ENCODE results near the gene MAP3K20.
"Not testable (repeated sequence)": the region's sequence is repeated elsewhere in the genome, so short reads cannot be mapped to it uniquely, and the experiment has no call there.

Gene MAP3K20

DNA sequence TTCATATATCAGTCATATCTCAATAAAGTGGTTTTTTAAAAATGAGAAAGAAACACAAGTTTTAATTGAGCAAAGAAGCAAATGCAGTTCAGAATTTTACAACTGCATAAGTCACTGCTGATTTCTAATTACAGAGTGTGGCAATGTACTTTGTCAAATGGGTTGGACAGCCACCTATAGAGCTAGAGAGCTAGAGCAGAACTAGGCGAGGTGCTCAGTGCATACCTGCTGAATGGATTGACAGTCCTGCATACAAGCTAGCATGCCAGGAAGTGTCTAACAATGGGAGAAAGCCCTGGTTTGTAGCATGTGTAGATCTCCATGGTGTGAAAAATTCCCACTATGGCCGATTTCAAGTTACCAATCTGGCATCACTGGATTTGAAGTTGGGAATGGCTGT lies 172.7 kb downstream of the MAP3K20 start:
- Histone ChIP-seq H3K27ac (ENCODE audit: low read depth, low read length) (no peak overlapping the region), H3K4me3 (ENCODE audit: low read length) (no peak overlapping the region), H3K9ac (ENCODE audit: low read length) (no peak overlapping the region), H3K4me1 (ENCODE audit: control insufficient read depth, insufficient read depth, low read length) (no peaks in the 10 kb centered on the region), H3K27me3 (ENCODE audit: control insufficient read depth, insufficient read depth, low read length) (no peaks in the 10 kb centered on the region), H3K36me3 (ENCODE audit: control insufficient read depth, insufficient read depth, low read length) (no peaks in the 10 kb centered on the region)

DNA sequence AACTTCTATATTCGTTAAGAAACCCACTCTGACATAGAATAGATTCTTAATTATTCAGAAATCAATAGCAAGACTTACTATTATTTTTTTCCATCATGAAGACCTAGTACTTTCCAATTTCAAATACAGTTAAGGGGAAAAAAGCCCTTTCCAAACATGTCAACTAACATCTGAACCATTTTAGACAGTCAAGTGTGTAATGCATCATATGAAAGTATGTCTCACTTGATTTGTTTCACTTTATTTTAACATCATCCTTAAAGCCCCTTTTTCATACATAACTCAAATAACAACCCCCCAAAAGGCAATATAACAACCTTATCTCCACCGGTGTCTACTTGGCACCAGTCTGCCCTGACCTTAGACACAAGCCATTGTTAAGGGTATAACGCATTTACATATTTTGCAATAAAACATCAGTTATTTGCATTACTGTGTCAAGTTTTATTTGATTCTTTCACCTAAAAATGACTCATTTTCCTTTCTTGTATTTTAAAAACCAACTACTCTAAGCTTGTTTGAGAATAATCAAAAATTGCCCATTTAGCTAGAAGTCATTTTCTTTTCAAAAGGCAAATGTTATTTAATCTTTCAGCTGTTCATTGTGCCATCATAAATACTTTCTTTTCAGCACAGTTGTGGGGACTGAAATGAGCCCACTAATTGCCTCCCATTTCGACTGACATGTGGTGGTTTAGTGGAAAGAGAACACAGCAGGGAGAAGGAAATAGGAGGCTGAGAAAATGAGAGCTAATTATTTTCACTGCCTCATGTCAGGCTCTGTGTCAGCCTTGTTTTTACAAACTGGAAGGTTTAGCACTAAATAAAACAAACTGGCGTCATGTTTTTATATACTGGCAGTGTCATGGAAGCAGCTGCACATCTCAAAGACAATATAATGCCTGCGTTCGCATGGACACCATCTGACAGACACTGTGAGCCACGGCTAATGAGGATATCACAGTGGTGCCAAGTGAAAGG lies 174.3 kb downstream of the MAP3K20 start:
- H3K4me3 ChIP-seq (ENCODE audit: low read length), result no peak overlapping the region
- H3K9ac ChIP-seq (ENCODE audit: low read length), result no peak overlapping the region
- no peaks in the 10 kb centered on the region for H3K4me1 ChIP-seq (ENCODE audit: control insufficient read depth, insufficient read depth, low read length)
- no peak overlapping the region for H3K27ac ChIP-seq (ENCODE audit: low read depth, low read length)
- no peaks in the 10 kb centered on the region for H3K36me3 ChIP-seq (ENCODE audit: control insufficient read depth, insufficient read depth, low read length)
- no peaks in the 10 kb centered on the region for H3K27me3 ChIP-seq (ENCODE audit: control insufficient read depth, insufficient read depth, low read length)

DNA sequence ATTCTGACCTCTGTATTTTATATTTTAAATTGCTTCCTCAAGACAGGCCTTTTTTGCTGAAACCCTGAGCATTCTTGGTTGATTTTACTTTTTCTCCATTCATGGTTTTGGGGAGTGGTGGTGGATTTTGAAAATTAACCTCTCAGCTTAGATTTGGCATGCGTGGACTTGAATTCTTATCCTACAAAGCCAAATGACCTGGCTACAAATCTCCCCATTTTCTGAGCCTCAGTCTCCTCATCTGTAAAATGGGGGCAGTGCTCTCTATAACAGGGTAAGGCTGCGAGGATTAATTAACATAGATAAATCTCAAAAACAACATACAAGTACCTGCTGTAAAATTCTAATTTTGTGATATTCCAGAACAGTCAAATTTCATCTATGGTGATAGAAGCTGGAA lies 175.6 kb downstream of the MAP3K20 start:
- Histone ChIP-seq H3K36me3 (ENCODE audit: control insufficient read depth, insufficient read depth, low read length) (no peaks in the 10 kb centered on the region), H3K9ac (ENCODE audit: low read length) (no peak overlapping the region), H3K4me1 (ENCODE audit: control insufficient read depth, insufficient read depth, low read length) (no peaks in the 10 kb centered on the region), H3K27ac (ENCODE audit: low read depth, low read length) (no peak overlapping the region), H3K4me3 (ENCODE audit: low read length) (no peak overlapping the region), H3K27me3 (ENCODE audit: control insufficient read depth, insufficient read depth, low read length) (no peaks in the 10 kb centered on the region)

DNA sequence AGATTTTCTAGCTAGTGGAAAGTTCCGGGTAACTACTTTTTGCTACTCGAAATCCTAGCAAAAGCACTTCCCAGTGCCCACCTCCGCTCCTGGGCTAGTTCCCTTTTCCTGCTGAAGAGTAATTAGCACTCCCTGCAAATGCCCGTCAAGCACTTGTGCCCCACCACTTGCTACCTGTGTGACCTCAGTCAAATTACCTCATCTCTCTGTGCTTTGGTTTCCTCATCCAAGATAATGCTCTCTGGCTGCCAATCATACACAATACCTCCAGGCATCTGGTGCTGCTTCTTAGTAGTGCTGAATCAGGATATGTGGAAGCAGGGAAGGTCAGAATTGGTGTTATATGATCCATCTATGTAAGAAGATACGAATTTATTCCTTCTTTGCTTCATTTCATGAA lies 176.9 kb downstream of the MAP3K20 start:
- Histone ChIP-seq H3K27ac (ENCODE audit: low read depth, low read length) (no peak overlapping the region), H3K4me3 (ENCODE audit: low read length) (no peak overlapping the region), H3K9ac (ENCODE audit: low read length) (no peak overlapping the region), H3K4me1 (ENCODE audit: control insufficient read depth, insufficient read depth, low read length) (no peaks in the 10 kb centered on the region), H3K36me3 (ENCODE audit: control insufficient read depth, insufficient read depth, low read length) (no peaks in the 10 kb centered on the region), H3K27me3 (ENCODE audit: control insufficient read depth, insufficient read depth, low read length) (no peaks in the 10 kb centered on the region)

DNA sequence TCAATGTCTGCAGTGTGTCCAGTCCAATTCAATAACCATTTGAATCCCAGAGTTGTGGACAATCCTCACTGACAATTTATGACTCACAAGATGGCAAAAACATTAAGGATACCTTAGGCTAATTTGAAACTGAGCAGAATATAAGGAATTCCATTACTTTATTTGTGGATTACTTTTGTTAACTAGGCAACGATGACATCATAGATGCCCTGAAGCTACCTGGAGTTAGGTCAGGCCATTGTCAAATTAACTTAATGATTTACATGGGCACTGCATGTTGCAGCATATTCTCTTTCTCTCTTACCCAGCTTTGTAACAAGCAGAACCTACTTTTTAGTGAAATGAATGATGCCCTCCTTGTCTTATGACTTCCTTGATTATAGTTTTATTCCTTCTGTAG lies 179.0 kb downstream of the MAP3K20 start:
- H3K27me3 ChIP-seq (ENCODE audit: control insufficient read depth, insufficient read depth, low read length), result no peaks in the 10 kb centered on the region
- H3K4me1 ChIP-seq (ENCODE audit: control insufficient read depth, insufficient read depth, low read length), result no peaks in the 10 kb centered on the region
- no peak overlapping the region for H3K9ac ChIP-seq (ENCODE audit: low read length)
- H3K36me3 ChIP-seq (ENCODE audit: control insufficient read depth, insufficient read depth, low read length), result no peaks in the 10 kb centered on the region
- no peak overlapping the region for H3K4me3 ChIP-seq (ENCODE audit: low read length)
- no peak overlapping the region for H3K27ac ChIP-seq (ENCODE audit: low read depth, low read length)

DNA sequence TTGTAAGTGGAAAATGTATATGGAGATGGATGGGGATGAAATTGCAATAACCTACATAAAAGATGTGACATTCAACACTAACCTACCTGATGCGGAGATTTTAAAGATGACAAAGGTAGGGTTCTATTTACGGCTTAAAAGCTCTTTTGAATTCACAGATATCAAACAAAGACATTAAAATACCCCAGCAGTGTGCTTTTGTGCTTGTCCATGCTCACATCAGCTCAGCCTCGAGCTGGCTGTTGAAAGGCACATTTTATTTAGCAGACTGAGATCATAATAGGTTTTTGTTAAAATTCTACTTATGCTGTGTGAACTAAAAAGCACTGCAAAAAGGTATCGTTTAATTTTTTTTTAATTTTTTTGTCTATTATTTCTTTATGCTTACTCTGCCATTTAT lies 183.1 kb downstream of the MAP3K20 start:
- H3K27me3 ChIP-seq (ENCODE audit: control insufficient read depth, insufficient read depth, low read length), result no peaks in the 10 kb centered on the region
- no peak overlapping the region for H3K9ac ChIP-seq (ENCODE audit: low read length)
- H3K4me3 ChIP-seq (ENCODE audit: low read length), result no peak overlapping the region
- no peak overlapping the region for H3K27ac ChIP-seq (ENCODE audit: low read depth, low read length)
- H3K36me3 ChIP-seq (ENCODE audit: control insufficient read depth, insufficient read depth, low read length), result no peaks in the 10 kb centered on the region
- H3K4me1 ChIP-seq (ENCODE audit: control insufficient read depth, insufficient read depth, low read length), result no peaks in the 10 kb centered on the region

DNA sequence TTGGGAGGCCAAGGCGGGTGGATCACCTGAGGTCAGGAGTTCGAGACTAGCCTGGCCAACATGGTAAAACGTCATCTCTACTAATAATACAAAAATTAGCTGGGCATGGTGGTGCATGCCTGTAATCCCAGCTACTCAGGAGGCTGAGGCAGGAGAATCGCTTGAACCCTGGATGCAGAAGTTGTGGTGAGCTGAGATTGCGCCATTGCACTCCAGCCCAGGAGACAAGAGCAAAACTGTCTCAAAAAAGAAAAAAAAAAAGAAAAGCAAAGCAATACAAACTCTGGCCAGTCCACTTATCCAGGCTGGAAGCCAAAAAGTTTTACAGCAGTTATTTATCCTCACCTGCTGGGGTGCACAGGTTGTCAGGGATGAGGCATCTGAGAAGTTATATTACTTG lies 186.7 kb downstream of the MAP3K20 start:
- not testable (repeated sequence) for H3K9ac ChIP-seq (ENCODE audit: low read length); H3K27me3 ChIP-seq (ENCODE audit: control insufficient read depth, insufficient read depth, low read length); H3K4me1 ChIP-seq (ENCODE audit: control insufficient read depth, insufficient read depth, low read length); H3K4me3 ChIP-seq (ENCODE audit: low read length); H3K36me3 ChIP-seq (ENCODE audit: control insufficient read depth, insufficient read depth, low read length); H3K27ac ChIP-seq (ENCODE audit: low read depth, low read length)

DNA sequence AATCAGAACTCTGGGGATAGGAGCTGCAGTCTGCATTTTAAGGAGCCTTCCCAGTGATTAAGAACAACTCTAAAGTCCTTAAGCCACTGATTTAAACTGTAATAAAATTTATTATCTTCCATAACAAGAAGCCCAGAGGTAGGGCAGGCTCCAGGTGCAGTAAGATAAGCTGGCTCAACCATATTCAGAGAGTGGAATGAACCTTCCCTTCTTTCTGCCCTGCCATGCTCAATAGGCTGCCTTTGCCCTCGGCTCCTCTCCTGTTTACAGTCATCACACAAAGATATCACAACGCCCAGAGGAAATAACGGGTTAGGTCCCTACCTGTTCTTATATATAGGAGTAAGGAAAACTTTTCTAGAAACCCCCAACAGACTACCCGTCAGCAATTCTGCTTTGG lies 188.5 kb downstream of the MAP3K20 start:
- Histone ChIP-seq H3K4me3 (ENCODE audit: low read length) (no peak overlapping the region), H3K4me1 (ENCODE audit: control insufficient read depth, insufficient read depth, low read length) (no peaks in the 10 kb centered on the region), H3K27me3 (ENCODE audit: control insufficient read depth, insufficient read depth, low read length) (no peaks in the 10 kb centered on the region), H3K36me3 (ENCODE audit: control insufficient read depth, insufficient read depth, low read length) (no peaks in the 10 kb centered on the region), H3K27ac (ENCODE audit: low read depth, low read length) (no peak overlapping the region), H3K9ac (ENCODE audit: low read length) (no peak overlapping the region)

DNA sequence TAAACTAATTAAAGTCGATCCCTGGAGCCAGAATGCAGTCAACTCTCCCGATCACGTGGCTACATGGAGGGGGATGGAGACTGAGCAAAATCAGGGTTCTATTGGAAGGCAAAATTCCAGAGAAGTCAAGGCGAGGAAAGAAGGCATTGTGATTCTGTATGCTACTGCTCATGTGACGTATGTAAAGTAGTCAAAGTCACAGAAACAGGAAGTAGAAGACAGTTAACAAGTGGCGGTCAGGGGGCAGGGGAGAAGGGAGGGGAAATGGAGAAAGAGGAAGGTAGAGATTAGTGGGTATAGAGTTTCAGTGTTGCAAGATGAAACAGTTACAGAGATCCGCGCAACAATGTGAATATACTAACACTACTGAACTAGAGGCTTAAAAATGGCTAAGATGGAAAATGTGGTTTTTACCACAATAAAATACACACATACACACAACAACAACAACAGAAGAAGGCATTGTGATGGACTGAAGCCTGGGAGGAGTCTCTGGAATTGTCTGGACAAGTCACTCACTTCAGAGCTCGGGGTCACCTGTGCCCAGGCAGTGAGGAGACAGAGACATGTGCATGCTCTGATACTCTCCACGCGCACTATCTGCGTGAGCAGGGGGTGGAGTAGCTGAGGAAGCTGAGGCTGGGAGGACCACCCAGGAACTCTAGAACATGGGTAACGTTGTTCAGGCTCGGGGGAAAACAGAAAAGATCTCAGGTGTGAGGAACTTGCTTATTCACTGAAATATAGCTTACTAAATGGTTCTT lies 189.1 kb downstream of the MAP3K20 start:
- H3K27me3 ChIP-seq (ENCODE audit: control insufficient read depth, insufficient read depth, low read length), result no peaks in the 10 kb centered on the region
- H3K36me3 ChIP-seq (ENCODE audit: control insufficient read depth, insufficient read depth, low read length), result no peaks in the 10 kb centered on the region
- H3K4me1 ChIP-seq (ENCODE audit: control insufficient read depth, insufficient read depth, low read length), result no peaks in the 10 kb centered on the region
- H3K9ac ChIP-seq (ENCODE audit: low read length), result no peak overlapping the region
- no peak overlapping the region for H3K4me3 ChIP-seq (ENCODE audit: low read length)
- H3K27ac ChIP-seq (ENCODE audit: low read depth, low read length), result no peak overlapping the region

DNA sequence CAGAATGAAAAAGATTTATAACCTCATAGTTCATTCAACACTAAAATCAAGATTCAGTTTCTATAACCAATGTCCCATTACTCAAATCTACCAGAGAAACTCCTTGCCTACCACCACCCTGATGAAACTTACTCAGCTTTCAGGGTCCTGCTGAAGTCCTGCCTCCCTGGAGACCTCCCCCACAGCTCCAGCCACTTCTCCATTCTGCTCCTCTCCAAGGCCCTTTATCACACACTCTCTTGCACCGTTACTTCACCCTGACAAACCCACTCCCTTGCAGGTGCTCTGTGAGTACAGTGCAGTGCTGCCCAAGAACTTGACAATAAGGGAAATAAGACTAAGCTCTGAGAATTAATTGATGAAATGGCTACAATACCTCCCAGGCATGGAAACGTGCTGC lies 195.5 kb downstream of the MAP3K20 start:
- Histone ChIP-seq H3K9ac (ENCODE audit: low read length) (no peak overlapping the region), H3K4me1 (ENCODE audit: control insufficient read depth, insufficient read depth, low read length) (no peaks in the 10 kb centered on the region), H3K4me3 (ENCODE audit: low read length) (no peak overlapping the region), H3K36me3 (ENCODE audit: control insufficient read depth, insufficient read depth, low read length) (no peaks in the 10 kb centered on the region), H3K27ac (ENCODE audit: low read depth, low read length) (no peak overlapping the region), H3K27me3 (ENCODE audit: control insufficient read depth, insufficient read depth, low read length) (no peaks in the 10 kb centered on the region)

DNA sequence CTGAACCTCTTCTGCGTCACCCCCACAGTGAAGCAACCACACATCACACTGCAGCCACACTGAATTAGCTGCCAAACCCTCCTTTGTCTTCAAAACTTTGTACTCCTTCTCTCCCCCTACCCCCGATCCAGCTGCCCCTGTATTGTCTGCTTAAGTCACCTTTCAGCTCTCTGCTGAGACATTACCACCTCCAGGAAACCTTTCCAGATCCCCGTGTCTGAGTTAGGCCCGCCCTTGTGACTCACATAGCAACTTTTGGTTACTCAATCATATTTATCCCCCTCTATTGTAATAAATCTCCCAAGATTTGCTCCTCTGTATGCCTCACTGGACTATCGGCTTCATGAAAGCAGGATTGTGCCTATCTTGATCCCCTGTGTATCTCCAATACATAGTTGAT lies 196.2 kb downstream of the MAP3K20 start:
- Histone ChIP-seq H3K36me3 (ENCODE audit: control insufficient read depth, insufficient read depth, low read length) (no peaks in the 10 kb centered on the region), H3K27ac (ENCODE audit: low read depth, low read length) (no peak overlapping the region), H3K27me3 (ENCODE audit: control insufficient read depth, insufficient read depth, low read length) (no peaks in the 10 kb centered on the region), H3K4me1 (ENCODE audit: control insufficient read depth, insufficient read depth, low read length) (no peaks in the 10 kb centered on the region), H3K4me3 (ENCODE audit: low read length) (no peak overlapping the region), H3K9ac (ENCODE audit: low read length) (no peak overlapping the region)

DNA sequence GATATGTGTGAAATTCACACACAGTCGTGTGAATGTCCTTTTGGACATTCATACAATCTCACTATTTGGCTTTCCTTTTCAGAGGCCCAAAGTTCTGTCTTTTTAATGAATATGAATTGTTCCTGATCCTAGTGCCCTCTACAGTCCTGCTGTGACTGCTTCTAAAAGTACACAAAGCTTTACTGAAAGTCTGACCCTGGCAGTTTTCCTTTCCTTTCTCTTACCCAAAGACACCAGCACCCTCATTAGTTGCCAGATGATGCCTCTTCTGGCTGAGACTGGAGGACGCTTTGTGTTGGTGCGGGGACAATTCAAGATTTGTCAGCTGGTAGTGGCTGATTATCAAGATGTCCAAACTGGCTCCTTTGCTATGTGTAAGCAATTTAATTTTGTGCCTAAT lies 197.2 kb downstream of the MAP3K20 start:
- Histone ChIP-seq H3K4me1 (ENCODE audit: control insufficient read depth, insufficient read depth, low read length) (no peaks in the 10 kb centered on the region), H3K36me3 (ENCODE audit: control insufficient read depth, insufficient read depth, low read length) (no peaks in the 10 kb centered on the region), H3K27me3 (ENCODE audit: control insufficient read depth, insufficient read depth, low read length) (no peaks in the 10 kb centered on the region), H3K9ac (ENCODE audit: low read length) (no peak overlapping the region), H3K4me3 (ENCODE audit: low read length) (no peak overlapping the region), H3K27ac (ENCODE audit: low read depth, low read length) (no peak overlapping the region)

Data from rectal smooth muscle tissue (tissue), 1 donor.